Natural killer cell treated with Interleukin-12 subunit alpha and Interleukin-12 subunit beta and Interleukin-15 and Interleukin-18, amount 100 ng/mL, for 72 hours (primary cell): ENCODE data around the gene NAT8L. TPM values are rescaled to one million over a fixed set of nuclear protein-coding genes. Genes with fewer than 3 reads are reported as not detected.

Source experiments
- ATAC-seq, 2 donors: fragments of 150-1000 bp; cut with Tn5 transposase in 1 of 2; sonication (Bioruptor Pico), chemical (Tn5 transposase) in 1 of 2; 2 replicates each; pipeline ENCODE4 v1.10.0; 2021
- DNase-seq: peaks from one replicate; pipeline ENCODE4 v3.0.0; 2022; ENCODE audit warnings: low spot score
- H3K27ac Mint-ChIP-seq, 2 donors: 1 replicate in 1 of 2; 2 replicates in 1 of 2; pipeline ENCODE4 v1.8.0; 2022; ENCODE audit warnings: mixed read lengths in 2 of 2, mild to moderate bottlenecking in 1 of 2, moderate library complexity in 1 of 2
- H3K27me3 Mint-ChIP-seq, 2 donors: 1 replicate in 1 of 2; 2 replicates in 1 of 2; pipeline ENCODE4 v1.8.0; 2022; ENCODE audit warnings: mixed read lengths in 2 of 2
- H3K36me3 Mint-ChIP-seq: one replicate; pipeline ENCODE4 v1.8.0; 2022; ENCODE audit warnings: mixed read lengths
- H3K4me1 Mint-ChIP-seq, 2 donors: 1 replicate in 1 of 2; 2 replicates in 1 of 2; pipeline ENCODE4 v1.8.0; 2022; ENCODE audit warnings: low read depth in 2 of 2, mixed read lengths in 2 of 2, mild to moderate bottlenecking in 1 of 2
- H3K4me3 Mint-ChIP-seq: one replicate; pipeline ENCODE4 v1.8.0; 2022; ENCODE audit warnings: mixed read lengths
- H3K9me3 Mint-ChIP-seq: 2 replicates; pipeline ENCODE4 v1.8.0; 2022; ENCODE audit warnings: mixed read lengths
- total RNA-seq, 2 donors: library from RNA; stranded (reverse); gene quantifications; one replicate each; pipeline ENCODE4 v1.2.3, GENCODE V29; 2022

NAT8L gene
- total RNA-seq, 2 donors from 2014 or later, result 0.05 to 0.08 TPM

- Mint-ChIP-seq H3K9me3 (no peaks in the 10 kb centered on the region), H3K27ac (no peak overlapping the region), H3K36me3 (no peaks in the 10 kb centered on the region), H3K27me3 (peaks cover 3% of the 10 kb centered on the region in 2 donors), H3K4me1 (no peaks in the 10 kb centered on the region), H3K4me3 (no peak overlapping the region)
- DNase-seq (no peak), ATAC-seq (no peak)
Observed at GRCh38 chr4:2079926-2080325, 20.8 kb downstream of the NAT8L start.

DNA sequence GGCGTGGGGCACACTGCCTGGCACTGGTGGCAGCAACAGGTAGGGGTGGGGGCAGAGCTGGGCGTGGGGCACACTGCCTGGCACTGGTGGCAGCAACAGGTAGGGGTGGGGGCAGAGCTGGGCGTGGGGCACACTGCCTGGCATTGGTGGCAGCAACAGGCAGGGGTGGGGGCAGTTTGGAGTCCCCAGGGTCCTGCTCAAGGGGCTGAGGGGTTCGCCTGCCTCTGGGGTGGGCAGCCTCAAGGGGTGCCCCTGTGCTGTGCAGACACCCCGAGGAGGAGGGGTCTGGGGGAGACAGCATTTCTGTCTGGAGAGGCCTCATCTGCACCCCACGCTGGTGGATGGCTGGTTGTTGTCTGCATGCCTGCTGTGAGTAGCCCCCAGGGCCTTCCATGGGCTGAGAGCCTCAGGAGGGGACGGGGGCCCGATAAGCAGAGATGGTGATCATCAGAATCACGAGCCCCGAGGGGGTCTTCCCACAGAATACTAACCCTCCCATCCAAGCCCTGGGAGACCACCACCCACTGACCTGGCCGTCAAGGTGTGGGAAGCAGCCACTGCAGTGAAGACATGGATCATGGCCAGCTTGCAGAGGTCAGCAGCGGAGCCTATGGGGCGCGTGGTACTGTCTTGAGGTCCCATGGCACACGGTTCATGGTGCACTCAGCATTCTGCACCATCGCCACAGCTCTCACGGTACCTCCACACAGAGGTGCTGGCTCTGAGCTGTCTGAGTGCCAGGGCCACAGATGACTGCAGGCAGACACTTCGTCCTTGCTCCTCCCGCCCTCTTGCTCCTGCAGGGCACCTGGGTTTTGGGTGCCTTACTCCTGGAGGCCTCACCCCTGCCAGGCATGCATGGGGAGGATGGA is 21.5 kb downstream of the NAT8L start:
- Mint-ChIP-seq H3K4me3 (no peak overlapping the region), H3K9me3 (no peaks in the 10 kb centered on the region), H3K36me3 (no peaks in the 10 kb centered on the region), H3K4me1 (no peaks in the 10 kb centered on the region), H3K27ac (no peak overlapping the region), H3K27me3 (peaks cover 4 to 5% of the 10 kb centered on the region in 2 donors)
- ATAC-seq, result no peak
- DNase-seq, result no peak

- Mint-ChIP-seq H3K9me3 (no peaks in the 10 kb centered on the region), H3K36me3 (no peaks in the 10 kb centered on the region), H3K4me3 (no peak overlapping the region), H3K27me3 (peaks cover 5 to 6% of the 10 kb centered on the region in 2 donors), H3K27ac (no peak overlapping the region), H3K4me1 (no peaks in the 10 kb centered on the region)
- no peak for DNase-seq
- ATAC-seq, result no peak
Observed at GRCh38 chr4:2081540-2081939, 22.4 kb downstream of the NAT8L start.

- H3K27ac Mint-ChIP-seq, result no peak overlapping the region
- peaks cover 5 to 6% of the 10 kb centered on the region in 2 donors for H3K27me3 Mint-ChIP-seq
- no peak overlapping the region for H3K4me3 Mint-ChIP-seq
- no peaks in the 10 kb centered on the region for H3K36me3 Mint-ChIP-seq
- H3K4me1 Mint-ChIP-seq, result no peaks in the 10 kb centered on the region
- DNase-seq (no peak), ATAC-seq (no peak)
- H3K9me3 Mint-ChIP-seq, result no peaks in the 10 kb centered on the region
Observed at GRCh38 chr4:2082118-2082517, 23.0 kb downstream of the NAT8L start.

DNA sequence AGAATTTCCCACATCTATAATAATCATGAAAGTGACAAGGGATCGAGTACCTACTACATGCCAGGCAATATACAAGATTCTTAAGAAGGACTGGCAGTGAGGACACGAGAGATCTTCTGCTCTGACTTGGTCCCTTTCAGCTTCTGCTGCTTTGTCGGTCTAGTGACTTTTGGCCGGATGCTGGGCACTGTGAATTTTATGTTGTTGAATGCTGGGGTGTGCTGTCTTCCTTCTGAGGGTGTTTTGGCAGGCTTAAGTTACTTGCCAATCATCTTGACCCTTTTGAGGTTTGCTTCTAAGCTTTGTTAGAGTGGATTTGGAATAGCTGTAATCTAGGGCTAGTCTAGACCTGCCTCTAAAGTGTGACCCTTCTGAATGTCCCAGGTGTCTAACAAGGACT is 23.5 kb downstream of the NAT8L start:
- ATAC-seq, result no peak

GRCh38 chr4:2083116-2083825 is 24.1 kb downstream of the NAT8L start:
- DNase-seq (no peak), ATAC-seq (no peak)
- no peak overlapping the region for H3K27ac Mint-ChIP-seq
- no peaks in the 10 kb centered on the region for H3K36me3 Mint-ChIP-seq
- H3K27me3 Mint-ChIP-seq, result peaks cover 5 to 6% of the 10 kb centered on the region in 2 donors
- H3K9me3 Mint-ChIP-seq, result no peaks in the 10 kb centered on the region
- H3K4me3 Mint-ChIP-seq, result no peak overlapping the region
- H3K4me1 Mint-ChIP-seq, result no peaks in the 10 kb centered on the region

More for the DNA sequence above, 23.5 kb downstream of the NAT8L start:
- H3K4me3 Mint-ChIP-seq, result no peak overlapping the region
- H3K4me1 Mint-ChIP-seq, result no peaks in the 10 kb centered on the region
- no peak for DNase-seq
- peaks cover 5 to 6% of the 10 kb centered on the region in 2 donors for H3K27me3 Mint-ChIP-seq
- no peaks in the 10 kb centered on the region for H3K36me3 Mint-ChIP-seq
- no peaks in the 10 kb centered on the region for H3K9me3 Mint-ChIP-seq
- H3K27ac Mint-ChIP-seq, result no peak overlapping the region

GRCh38 chr4:2083826-2084160 is 24.7 kb downstream of the NAT8L start:
- DNase-seq (peak; percentile 34), ATAC-seq (no peak)
- no peaks in the 10 kb centered on the region for H3K4me1 Mint-ChIP-seq
- no peak overlapping the region for H3K4me3 Mint-ChIP-seq
- no peaks in the 10 kb centered on the region for H3K9me3 Mint-ChIP-seq
- peaks cover 5 to 6% of the 10 kb centered on the region in 2 donors for H3K27me3 Mint-ChIP-seq
- no peak overlapping the region for H3K27ac Mint-ChIP-seq
- H3K36me3 Mint-ChIP-seq, result no peaks in the 10 kb centered on the region

DNA sequence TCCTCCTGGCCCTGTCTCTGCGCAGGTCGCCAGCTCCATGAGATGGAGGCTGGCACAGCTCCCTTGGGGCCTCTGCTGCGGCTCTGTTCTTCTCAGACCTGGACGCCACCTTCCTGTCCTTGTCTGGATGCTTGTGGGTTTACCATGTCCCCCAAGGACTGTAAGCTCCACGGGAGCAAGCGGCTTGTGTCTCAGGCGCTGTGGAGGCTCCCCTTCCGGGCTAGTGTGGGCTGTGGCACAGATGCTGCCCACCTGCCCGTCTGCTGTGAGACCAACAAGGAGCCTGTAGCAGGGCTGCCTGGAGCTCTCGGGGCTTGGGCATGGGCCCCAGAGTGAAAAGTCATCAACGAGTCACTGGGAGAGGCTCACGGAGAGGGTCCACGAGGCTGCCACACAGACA is 25.2 kb downstream of the NAT8L start:
- H3K4me1 Mint-ChIP-seq, result no peaks in the 10 kb centered on the region
- ATAC-seq (no peak), DNase-seq (no peak)

GRCh38 chr4:2085496-2085901 is 26.4 kb downstream of the NAT8L start:
- ATAC-seq (no peak), DNase-seq (no peak)
- Mint-ChIP-seq H3K27me3 (peaks cover 8 to 12% of the 10 kb centered on the region in 2 donors), H3K4me1 (no peaks in the 10 kb centered on the region), H3K4me3 (no peak overlapping the region), H3K36me3 (no peaks in the 10 kb centered on the region), H3K9me3 (no peaks in the 10 kb centered on the region), H3K27ac (no peak overlapping the region)

More for the DNA sequence above, 25.2 kb downstream of the NAT8L start:
- Mint-ChIP-seq H3K9me3 (no peaks in the 10 kb centered on the region), H3K4me3 (no peak overlapping the region), H3K27me3 (peaks cover 5 to 6% of the 10 kb centered on the region in 2 donors), H3K36me3 (no peaks in the 10 kb centered on the region), H3K27ac (no peak overlapping the region)

GRCh38 chr4:2087170-2087569 is 28.0 kb downstream of the NAT8L start:
- Mint-ChIP-seq H3K27me3 (peaks cover 8 to 12% of the 10 kb centered on the region in 2 donors), H3K36me3 (no peaks in the 10 kb centered on the region), H3K27ac (no peak overlapping the region)

DNA sequence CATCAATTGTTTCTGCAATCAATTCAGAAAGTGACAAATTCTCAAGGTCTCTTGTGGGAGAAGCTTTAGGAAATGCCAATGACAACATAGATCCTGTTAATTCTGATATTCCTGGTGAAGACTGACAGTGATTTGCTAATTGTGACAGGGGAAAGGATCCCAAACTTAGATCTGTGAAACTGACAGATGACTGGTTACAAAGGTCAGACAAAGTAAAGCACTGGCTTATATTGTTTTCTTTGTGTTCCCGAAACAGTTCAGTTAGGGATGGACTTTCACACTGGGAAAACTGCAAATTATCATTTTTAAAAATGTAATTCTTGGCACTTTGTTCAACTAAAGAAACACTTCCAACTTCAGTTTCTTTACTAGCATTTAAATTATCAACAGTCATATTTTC is 30.1 kb downstream of the NAT8L start:
- Mint-ChIP-seq H3K4me3 (no peak overlapping the region), H3K27me3 (peaks cover 8 to 12% of the 10 kb centered on the region in 2 donors), H3K4me1 (no peaks in the 10 kb centered on the region), H3K9me3 (no peaks in the 10 kb centered on the region), H3K27ac (no peak overlapping the region), H3K36me3 (no peaks in the 10 kb centered on the region)
- ATAC-seq (no peak), DNase-seq (no peak)

More at GRCh38 chr4:2087170-2087569, 28.0 kb downstream of the NAT8L start:
- Mint-ChIP-seq H3K4me3 (no peak overlapping the region), H3K9me3 (no peaks in the 10 kb centered on the region), H3K4me1 (no peaks in the 10 kb centered on the region)
- DNase-seq (no peak), ATAC-seq (no peak)

- ATAC-seq (no peak), DNase-seq (no peak)
- Mint-ChIP-seq H3K4me1 (no peaks in the 10 kb centered on the region), H3K27ac (no peak overlapping the region), H3K4me3 (no peak overlapping the region), H3K36me3 (no peaks in the 10 kb centered on the region), H3K27me3 (peaks cover 5 to 6% of the 10 kb centered on the region in 2 donors), H3K9me3 (no peaks in the 10 kb centered on the region)
Observed at GRCh38 chr4:2090642-2091041, 31.5 kb downstream of the NAT8L start.

GRCh38 chr4:2091990-2092668 is 33.0 kb downstream of the NAT8L start:
- no peak overlapping the region for H3K4me3 Mint-ChIP-seq
- DNase-seq, result no peak
- peaks cover 3 to 6% of the 10 kb centered on the region in 2 donors for H3K27me3 Mint-ChIP-seq
- H3K9me3 Mint-ChIP-seq, result peaks cover 2% of the 10 kb centered on the region
- H3K4me1 Mint-ChIP-seq, result no peaks in the 10 kb centered on the region
- H3K27ac Mint-ChIP-seq, result no peak overlapping the region
- peaks cover 9% of the 10 kb centered on the region for H3K36me3 Mint-ChIP-seq
- peak in 1 of 2 donors; percentile 24 for ATAC-seq

DNA sequence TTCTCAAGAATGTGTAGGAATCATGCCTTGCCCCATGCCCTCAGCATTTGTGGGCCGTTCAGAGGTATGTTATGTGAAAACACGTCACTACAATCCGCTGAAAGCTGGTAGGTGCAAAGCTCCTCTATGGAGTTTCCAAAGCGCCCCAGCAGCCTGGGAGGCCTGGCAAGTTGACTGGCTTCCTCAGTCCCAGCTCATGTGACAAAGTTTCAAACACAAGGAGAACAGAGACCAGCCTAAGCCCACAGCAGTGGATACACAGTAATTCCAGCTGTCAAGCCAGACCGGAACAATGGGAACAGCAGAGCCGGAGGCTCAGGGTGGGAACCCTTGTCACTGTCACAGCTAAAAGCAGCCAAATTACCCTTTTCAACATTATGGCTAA is 33.5 kb downstream of the NAT8L start:
- DNase-seq, result no peak
- no peak overlapping the region for H3K27ac Mint-ChIP-seq
- peaks cover 2% of the 10 kb centered on the region for H3K9me3 Mint-ChIP-seq
- no peak for ATAC-seq
- H3K4me3 Mint-ChIP-seq, result no peak overlapping the region
- peaks cover 3 to 6% of the 10 kb centered on the region in 2 donors for H3K27me3 Mint-ChIP-seq
- H3K4me1 Mint-ChIP-seq, result no peaks in the 10 kb centered on the region
- peaks cover 9% of the 10 kb centered on the region for H3K36me3 Mint-ChIP-seq
